Subcutaneous adipose tissue (tissue), 4 donors: ENCODE measurements around the gene AIFM1. TPM values are rescaled to one million over a fixed set of nuclear protein-coding genes. Genes with fewer than 3 reads are reported as not detected.

Source experiments
- total RNA-seq, 4 donors: library from RNA; depleted of rRNA; stranded (reverse); fragments of >200 nt; gene quantifications; one replicate each; pipeline ENCODE4 v1.1.0, GENCODE V29; 2016
- TF ChIP-seq, protein P1 (sequence below): fragments of 450-650 bp; IDR thresholded peaks from one replicate; pipeline ENCODE4 v1.5.1; 2016; ENCODE audit warnings: low read depth, mild to moderate bottlenecking, control low read depth, antibody characterized with exemption, moderate library complexity

Gene AIFM1
- total RNA-seq, 4 donors from 2014 or later = 19.8 to 26.4 (median 22.4) TPM

DNA sequence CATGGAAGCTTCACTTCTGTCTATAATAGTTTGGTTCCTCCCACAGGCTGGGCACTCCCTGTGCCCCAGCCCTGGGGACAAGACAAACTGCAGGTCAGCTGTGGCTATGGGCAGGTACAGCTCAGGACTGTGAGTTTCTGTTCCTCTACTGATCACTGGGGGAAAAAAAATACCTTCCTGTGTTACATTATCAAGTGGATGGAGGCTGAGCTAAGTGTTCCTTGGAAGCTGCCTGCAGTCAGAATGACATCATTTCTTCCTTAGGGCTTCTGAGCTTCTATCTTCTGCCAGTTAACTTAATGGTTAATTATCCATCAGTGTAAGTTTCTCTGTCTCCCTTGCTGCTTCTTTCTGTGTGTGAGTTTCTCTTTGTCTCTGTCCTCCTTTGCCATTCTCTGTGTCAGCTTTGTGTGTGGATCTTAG, 10.7 kb upstream of the AIFM1 start:
- TF ChIP-seq, protein P1, sequence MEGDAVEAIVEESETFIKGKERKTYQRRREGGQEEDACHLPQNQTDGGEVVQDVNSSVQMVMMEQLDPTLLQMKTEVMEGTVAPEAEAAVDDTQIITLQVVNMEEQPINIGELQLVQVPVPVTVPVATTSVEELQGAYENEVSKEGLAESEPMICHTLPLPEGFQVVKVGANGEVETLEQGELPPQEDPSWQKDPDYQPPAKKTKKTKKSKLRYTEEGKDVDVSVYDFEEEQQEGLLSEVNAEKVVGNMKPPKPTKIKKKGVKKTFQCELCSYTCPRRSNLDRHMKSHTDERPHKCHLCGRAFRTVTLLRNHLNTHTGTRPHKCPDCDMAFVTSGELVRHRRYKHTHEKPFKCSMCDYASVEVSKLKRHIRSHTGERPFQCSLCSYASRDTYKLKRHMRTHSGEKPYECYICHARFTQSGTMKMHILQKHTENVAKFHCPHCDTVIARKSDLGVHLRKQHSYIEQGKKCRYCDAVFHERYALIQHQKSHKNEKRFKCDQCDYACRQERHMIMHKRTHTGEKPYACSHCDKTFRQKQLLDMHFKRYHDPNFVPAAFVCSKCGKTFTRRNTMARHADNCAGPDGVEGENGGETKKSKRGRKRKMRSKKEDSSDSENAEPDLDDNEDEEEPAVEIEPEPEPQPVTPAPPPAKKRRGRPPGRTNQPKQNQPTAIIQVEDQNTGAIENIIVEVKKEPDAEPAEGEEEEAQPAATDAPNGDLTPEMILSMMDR = no peak

DNA sequence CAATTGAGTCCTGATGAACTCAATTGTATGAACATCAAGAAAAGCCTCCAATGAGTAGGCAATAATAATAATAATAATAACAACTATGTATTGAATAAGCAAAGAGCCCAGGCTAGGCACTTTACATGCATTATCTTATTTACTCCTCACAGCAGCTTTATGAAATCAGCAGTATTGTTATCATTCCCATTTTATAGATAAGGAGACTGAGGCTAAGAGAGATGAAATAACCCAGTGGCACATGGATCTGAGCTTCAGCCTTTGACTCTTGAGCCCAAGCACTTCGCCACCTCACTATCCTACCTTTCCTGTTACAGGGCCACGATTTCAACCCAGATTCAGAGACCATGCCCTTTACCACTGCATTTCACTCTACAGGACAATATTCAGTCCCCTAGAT, 9.3 kb upstream of the AIFM1 start:
- TF ChIP-seq, protein P1 = no peak

DNA sequence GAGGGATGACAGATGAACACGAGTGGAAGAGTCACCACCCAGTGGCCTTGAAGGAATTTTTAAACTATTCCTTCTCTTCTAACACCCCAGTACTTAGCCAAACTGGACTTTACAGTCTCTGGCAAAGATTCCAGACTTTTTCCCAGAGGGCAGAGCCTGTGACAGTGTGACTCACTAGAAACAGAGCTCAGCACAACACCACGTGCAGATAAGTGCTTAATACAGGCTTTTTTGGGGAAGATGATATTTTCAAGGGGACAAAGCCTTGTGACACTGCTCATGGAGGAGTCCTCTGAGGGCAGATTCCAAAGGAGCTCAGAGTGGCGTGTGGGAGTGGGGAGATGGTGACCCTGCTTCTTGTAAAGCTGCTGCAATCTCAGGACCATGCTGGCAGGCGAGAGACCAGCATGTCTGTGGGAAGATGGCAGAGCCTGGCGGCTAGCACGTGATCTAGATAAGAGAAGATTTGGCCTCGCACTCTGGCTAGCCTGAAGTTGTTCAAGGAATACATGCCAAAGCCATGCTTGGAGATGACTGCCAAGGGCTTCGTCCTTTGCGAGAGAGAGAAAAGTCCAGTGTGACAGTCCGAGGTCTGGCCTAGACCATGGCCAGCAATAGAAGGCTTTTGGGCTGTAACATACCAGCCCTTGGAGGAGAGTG, 8.5 kb upstream of the AIFM1 start:
- TF ChIP-seq, protein P1 = no peak

DNA sequence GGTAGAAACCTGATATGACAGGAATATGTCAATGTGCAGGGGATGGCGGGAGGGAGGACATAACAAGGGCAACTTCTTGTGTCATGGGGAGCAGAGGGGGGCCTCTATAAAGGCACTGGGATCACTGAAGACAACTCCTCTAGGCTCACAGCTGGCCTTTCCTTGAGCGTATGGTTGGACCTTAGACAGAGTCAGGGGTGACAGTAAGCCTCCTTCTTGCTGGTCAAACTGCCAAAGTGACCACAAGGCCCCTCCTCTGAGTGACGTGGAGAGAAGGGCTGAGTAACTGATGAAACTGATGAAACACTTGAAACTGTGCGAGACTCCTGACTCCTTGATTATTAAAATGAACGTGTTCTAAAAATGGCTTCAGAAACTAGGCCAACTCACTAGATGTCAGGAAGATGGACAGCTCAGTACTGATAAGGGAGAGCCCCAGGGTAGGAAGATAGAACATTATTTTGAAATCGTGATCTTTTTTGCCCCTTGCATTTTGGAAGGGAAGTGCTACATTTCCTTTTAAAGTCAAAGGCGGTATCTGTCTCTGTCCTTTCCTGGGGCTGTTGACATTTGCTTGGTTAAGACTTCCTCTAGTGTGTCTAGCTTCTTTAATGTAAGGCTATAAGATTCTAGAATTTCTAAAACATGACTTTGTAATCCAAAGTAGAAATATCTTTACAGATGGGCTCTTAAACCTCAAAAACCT, 7.7 kb upstream of the AIFM1 start:
- TF ChIP-seq, protein P1 = no peak

GRCh38 chrX:130172127-130172845, 6.6 kb upstream of the AIFM1 start:
- TF ChIP-seq, protein P1 = no peak

GRCh38 chrX:130171446-130172126, 5.9 kb upstream of the AIFM1 start, which contains the start of gene RAB33A:
TSS of gene RAB33A (plus strand) at chrX:130171962. CDS start at chrX:130172063, 101 bp downstream.
- TF ChIP-seq, protein P1 = no peak
